AG04450 (cell line): Measurements from ENCODE around the gene MGST2. TPM values are rescaled to one million over a fixed set of nuclear protein-coding genes. Genes with fewer than 3 reads are reported as not detected.

Experiments
- CTCF ChIA-PET: fragments of 300-600, 350-600 bp; formaldehyde crosslinking; extraction: SDS; loops from one replicate; lab custom pipeline; 2022; ENCODE audit warnings: antibody characterized with exemption, inconsistent platforms; lab: Charles Lee
- POLR2A ChIA-PET: fragments of 350-600 bp; formaldehyde crosslinking; extraction: SDS; loops from one replicate; lab custom pipeline; 2021; ENCODE audit warnings: antibody characterized with exemption, inconsistent platforms; lab: Yijun Ruan, JAX
- DNase-seq: peaks from one replicate; pipeline ENCODE4 v3.0.0-alpha.2; 2011; ENCODE audit warnings: low read depth, low spot score
- H3K27ac ChIP-seq: one replicate; pipeline ENCODE4 v1.5.1; 2012; ENCODE audit warnings: low read depth, low read length, control low read depth
- H3K27me3 ChIP-seq: one replicate; pipeline ENCODE4 v1.6.0; 2012; ENCODE audit warnings: low read length; ENCODE audit not compliant: control insufficient read depth, insufficient read depth
- H3K4me3 ChIP-seq: 2 replicates; pipeline ENCODE4 v1.5.1; 2011; ENCODE audit warnings: mild to moderate bottlenecking, low read depth, low read length, control low read depth
- H3K9me3 ChIP-seq: 2 replicates; pipeline ENCODE4 v1.5.1; 2012; ENCODE audit warnings: low read length; ENCODE audit not compliant: control insufficient read depth, insufficient read depth
- polyA plus RNA-seq: library from polyadenylated mRNA; depleted of rRNA; stranded (reverse); fragments of >200 nt; gene quantifications from 2 replicates; pipeline ENCODE4 v1.2.3, GENCODE V29; 2011
- TF ChIP-seq, protein P1 (sequence below): IDR thresholded peaks from 2 replicates; pipeline ENCODE4 v1.5.1; 2011; ENCODE audit warnings: low read depth, low read length, control low read depth, inconsistent platforms

The MGST2 gene
- polyA plus RNA-seq, 1 experiment, result 21.9 TPM

DNA sequence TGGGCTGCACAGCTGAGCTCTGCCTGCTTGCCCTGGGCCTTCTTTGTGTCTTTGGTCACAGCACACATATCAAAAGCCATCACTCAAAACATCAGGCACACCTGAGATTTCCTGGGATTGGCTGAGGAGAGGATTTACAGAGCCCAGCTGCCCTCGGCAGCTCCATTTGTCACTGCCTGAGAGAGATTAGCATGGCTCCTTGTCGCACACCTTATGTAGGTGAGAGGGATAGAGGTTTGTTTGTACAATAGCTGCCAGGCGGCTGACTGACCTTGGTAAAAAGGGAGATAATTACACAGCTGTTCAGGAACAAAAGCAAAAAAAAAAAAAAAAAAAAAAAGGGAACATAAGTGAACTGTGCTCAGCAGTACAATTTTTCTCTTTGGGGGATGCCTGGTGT, 63.2 kb downstream of the MGST2 start:
- CTCF ChIA-PET, result interaction anchor here (1.9 kb wide), 1 partner anchor 11 kb away, joined by 7 read pairs; no protein-coding TSS in a partner anchor
- TF ChIP-seq, protein P1, sequence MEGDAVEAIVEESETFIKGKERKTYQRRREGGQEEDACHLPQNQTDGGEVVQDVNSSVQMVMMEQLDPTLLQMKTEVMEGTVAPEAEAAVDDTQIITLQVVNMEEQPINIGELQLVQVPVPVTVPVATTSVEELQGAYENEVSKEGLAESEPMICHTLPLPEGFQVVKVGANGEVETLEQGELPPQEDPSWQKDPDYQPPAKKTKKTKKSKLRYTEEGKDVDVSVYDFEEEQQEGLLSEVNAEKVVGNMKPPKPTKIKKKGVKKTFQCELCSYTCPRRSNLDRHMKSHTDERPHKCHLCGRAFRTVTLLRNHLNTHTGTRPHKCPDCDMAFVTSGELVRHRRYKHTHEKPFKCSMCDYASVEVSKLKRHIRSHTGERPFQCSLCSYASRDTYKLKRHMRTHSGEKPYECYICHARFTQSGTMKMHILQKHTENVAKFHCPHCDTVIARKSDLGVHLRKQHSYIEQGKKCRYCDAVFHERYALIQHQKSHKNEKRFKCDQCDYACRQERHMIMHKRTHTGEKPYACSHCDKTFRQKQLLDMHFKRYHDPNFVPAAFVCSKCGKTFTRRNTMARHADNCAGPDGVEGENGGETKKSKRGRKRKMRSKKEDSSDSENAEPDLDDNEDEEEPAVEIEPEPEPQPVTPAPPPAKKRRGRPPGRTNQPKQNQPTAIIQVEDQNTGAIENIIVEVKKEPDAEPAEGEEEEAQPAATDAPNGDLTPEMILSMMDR, result no peak
- Histone ChIP-seq H3K27ac (no peak overlapping the region), H3K9me3 (no peaks in the 10 kb centered on the region), H3K4me3 (no peak overlapping the region), H3K27me3 (no peaks in the 10 kb centered on the region)
- POLR2A ChIA-PET, result interaction anchor here (0.7 kb wide), 1 partner anchor 114 kb away, joined by 4 read pairs; no protein-coding TSS in a partner anchor
- no peak for DNase-seq

DNA sequence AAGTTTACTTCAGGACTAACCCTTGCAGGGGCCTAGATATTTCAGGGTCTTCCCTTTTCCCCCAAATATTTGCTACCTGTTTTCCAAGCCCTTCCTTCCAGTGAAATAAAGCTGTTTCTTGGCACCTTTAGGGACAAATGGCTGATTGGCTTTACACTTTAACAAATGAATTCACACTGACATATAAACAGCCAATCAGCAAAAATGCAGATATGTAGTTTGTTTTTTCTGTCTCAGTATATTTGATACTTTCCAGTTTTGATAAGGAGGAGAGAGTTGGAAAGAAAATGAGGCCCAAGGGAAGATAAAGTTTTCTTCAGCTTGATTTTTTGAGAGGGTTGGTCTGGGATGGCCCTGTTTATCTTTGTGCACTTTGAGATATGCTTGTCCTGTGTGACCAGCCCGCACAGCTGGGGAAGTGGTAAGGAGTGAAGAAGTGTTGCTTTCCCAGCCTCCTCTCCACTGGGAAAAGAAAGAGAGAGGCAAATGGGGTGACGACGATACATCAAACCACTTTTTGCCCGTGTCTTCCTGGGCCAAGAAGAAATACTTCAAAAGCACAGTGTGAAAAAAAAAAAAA, 67.5 kb downstream of the MGST2 start:
- no peak for DNase-seq
- no peaks in the 10 kb centered on the region for H3K9me3 ChIP-seq
- ChIA-PET CTCF (interaction anchor here (0.6 to 3.1 kb wide), 6 partner anchors 76 to 877 kb away, joined by 3 to 19 read pairs (median 4); partner anchors contain the start of gene ELMOD2), POLR2A (no interaction called here)
- no peaks in the 10 kb centered on the region for H3K27me3 ChIP-seq
- no peak overlapping the region for H3K27ac ChIP-seq
- no peak overlapping the region for H3K4me3 ChIP-seq
- TF ChIP-seq, protein P1, result no peak

GRCh38 chr4:139734201-139734874, 68.7 kb downstream of the MGST2 start:
- H3K27ac ChIP-seq, result peak overlapping the region; percentile 61
- TF ChIP-seq, protein P1, result no peak
- no peak for DNase-seq
- no peaks in the 10 kb centered on the region for H3K9me3 ChIP-seq
- peak overlapping the region; percentile 63 for H3K4me3 ChIP-seq
- POLR2A ChIA-PET, result interaction anchor here (0.6 kb wide), 1 partner anchor 347 kb away, joined by 3 read pairs; no protein-coding TSS in a partner anchor
- CTCF ChIA-PET, result interaction anchor here (0.5 to 3.1 kb wide), 22 partner anchors 14 to 812 kb away, joined by 3 to 19 read pairs (median 3); no protein-coding TSS in a partner anchor
- H3K27me3 ChIP-seq, result no peaks in the 10 kb centered on the region

GRCh38 chr4:139734875-139735380, 69.3 kb downstream of the MGST2 start:
- Histone ChIP-seq H3K9me3 (no peaks in the 10 kb centered on the region), H3K27me3 (no peaks in the 10 kb centered on the region), H3K4me3 (peak overlapping the region; percentile 63), H3K27ac (peak overlapping the region; percentile 61)
- POLR2A ChIA-PET, result interaction anchor here (0.6 kb wide), 1 partner anchor 347 kb away, joined by 3 read pairs; no protein-coding TSS in a partner anchor
- no peak for DNase-seq
- TF ChIP-seq, protein P1, result peak; percentile 63
- CTCF ChIA-PET, result interaction anchor here (0.7 to 3.1 kb wide), 13 partner anchors 14 to 625 kb away, joined by 3 to 19 read pairs (median 4); no protein-coding TSS in a partner anchor
